ENCODE measurements around the gene CDH11.

CDH11 gene

DNA sequence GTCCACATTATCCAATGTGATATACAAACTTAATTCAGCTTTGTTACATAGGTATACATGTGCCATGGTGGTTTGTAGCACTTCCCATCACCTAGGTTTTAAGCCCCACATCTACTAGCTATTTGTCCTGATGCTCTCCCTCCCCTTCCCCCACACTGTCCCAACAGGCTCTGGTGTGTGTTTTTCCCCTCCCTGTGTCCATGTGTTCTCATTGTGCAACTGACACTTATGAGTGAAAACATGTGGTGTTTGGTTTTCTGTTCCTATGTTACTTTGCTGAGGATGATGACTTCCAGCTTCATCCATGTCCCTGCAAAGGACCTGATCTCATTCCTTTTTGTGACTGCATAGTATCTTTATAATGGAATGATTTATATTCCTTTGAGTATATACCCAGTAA lies 196.7 kb downstream of the CDH11 start:
- Histone ChIP-seq H3K36me3 (ENCODE audit: insufficient read depth, low read length) (no peaks in the 10 kb centered on the region), H3K4me3 (ENCODE audit: low read depth, low read length) (no peak overlapping the region), H2AFZ (ENCODE audit: low read length, unreplicated experiment) (no peak overlapping the region), H3K27ac (ENCODE audit: low read depth, low read length) (no peak overlapping the region), H3K4me1 (ENCODE audit: control insufficient read depth, insufficient read depth, low read length, unreplicated experiment) (no peaks in the 10 kb centered on the region), H3K79me2 (ENCODE audit: control insufficient read depth, insufficient read depth, low read length, unreplicated experiment) (no peaks in the 10 kb centered on the region), H3K27me3 (ENCODE audit: insufficient read depth, low read length) (peaks cover 6% of the 10 kb centered on the region; the same call in 1 of the 2 replicates)

- H3K27ac ChIP-seq (ENCODE audit: low read depth, low read length) = no peak overlapping the region
- no peak overlapping the region for H2AFZ ChIP-seq (ENCODE audit: low read length, unreplicated experiment)
- no peak overlapping the region for H3K4me3 ChIP-seq (ENCODE audit: low read depth, low read length)
- H3K27me3 ChIP-seq (ENCODE audit: insufficient read depth, low read length) = peaks cover 6% of the 10 kb centered on the region; the same call in 1 of the 2 replicates
- H3K36me3 ChIP-seq (ENCODE audit: insufficient read depth, low read length) = no peaks in the 10 kb centered on the region
- H3K79me2 ChIP-seq (ENCODE audit: control insufficient read depth, insufficient read depth, low read length, unreplicated experiment) = no peaks in the 10 kb centered on the region
- no peaks in the 10 kb centered on the region for H3K4me1 ChIP-seq (ENCODE audit: control insufficient read depth, insufficient read depth, low read length, unreplicated experiment)
These were observed 197.8 kb downstream of the CDH11 start for GRCh38 chr16:64924086-64924485.

DNA sequence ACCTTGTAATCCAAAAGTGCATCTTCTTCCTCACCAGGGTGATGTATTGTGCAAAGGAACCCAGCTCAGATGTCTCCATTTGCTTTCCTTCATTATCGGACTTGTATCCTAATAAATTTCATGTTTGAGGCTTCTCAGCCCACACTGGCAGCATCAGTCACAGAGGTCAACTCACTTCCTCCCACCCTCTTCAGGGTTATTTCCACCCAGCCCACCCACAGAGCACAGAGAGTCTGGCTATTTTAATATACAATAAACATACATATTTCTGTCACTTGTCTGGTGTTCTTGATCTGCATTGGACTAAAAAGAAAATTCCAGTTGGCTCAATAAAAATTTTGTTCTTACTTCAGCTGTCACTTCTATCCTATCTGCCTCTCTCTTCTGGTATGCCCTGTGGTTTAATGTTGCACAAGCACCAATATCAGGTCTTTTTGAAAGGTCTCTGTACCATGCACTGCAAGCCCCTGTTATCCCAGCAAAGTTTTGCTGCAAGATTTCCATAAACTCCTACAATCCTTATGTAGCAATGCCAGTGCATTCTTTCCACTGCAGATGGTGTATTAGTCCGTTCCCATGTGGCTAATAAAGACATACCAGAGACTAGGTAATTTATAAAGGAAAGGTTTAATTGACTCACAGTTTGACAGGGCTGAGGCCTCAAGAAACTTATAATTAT lies 201.8 kb downstream of the CDH11 start:
- Histone ChIP-seq H3K36me3 (ENCODE audit: insufficient read depth, low read length) (no peaks in the 10 kb centered on the region), H2AFZ (ENCODE audit: low read length, unreplicated experiment) (no peak overlapping the region), H3K27ac (ENCODE audit: low read depth, low read length) (no peak overlapping the region), H3K79me2 (ENCODE audit: control insufficient read depth, insufficient read depth, low read length, unreplicated experiment) (no peaks in the 10 kb centered on the region), H3K4me1 (ENCODE audit: control insufficient read depth, insufficient read depth, low read length, unreplicated experiment) (no peaks in the 10 kb centered on the region), H3K4me3 (ENCODE audit: low read depth, low read length) (no peak overlapping the region), H3K27me3 (ENCODE audit: insufficient read depth, low read length) (peaks cover 6% of the 10 kb centered on the region; the same call in 1 of the 2 replicates)

DNA sequence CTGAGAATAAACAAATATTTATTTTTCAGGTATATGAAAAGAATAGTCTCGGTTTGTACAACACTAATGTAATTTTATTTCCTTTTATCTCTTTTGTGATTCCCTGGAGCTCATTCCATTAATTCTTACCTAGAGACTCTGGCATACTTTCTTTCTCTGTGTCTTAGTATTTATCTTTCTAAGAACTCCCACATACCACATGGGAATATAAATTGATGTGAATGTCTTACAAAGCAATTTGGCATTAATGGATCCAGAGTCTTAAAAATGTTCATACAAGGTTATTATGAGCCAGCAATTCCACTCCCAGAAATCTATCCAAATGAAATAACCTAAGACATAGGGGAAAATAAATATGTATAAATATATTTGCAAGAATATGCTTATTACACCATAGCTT lies 202.7 kb downstream of the CDH11 start:
- no peak overlapping the region for H3K27ac ChIP-seq (ENCODE audit: low read depth, low read length)
- no peak overlapping the region for H3K4me3 ChIP-seq (ENCODE audit: low read depth, low read length)
- H3K4me1 ChIP-seq (ENCODE audit: control insufficient read depth, insufficient read depth, low read length, unreplicated experiment) = no peaks in the 10 kb centered on the region
- H3K27me3 ChIP-seq (ENCODE audit: insufficient read depth, low read length) = peaks cover 6% of the 10 kb centered on the region; the same call in 1 of the 2 replicates
- H3K79me2 ChIP-seq (ENCODE audit: control insufficient read depth, insufficient read depth, low read length, unreplicated experiment) = no peaks in the 10 kb centered on the region
- H2AFZ ChIP-seq (ENCODE audit: low read length, unreplicated experiment) = no peak overlapping the region
- H3K36me3 ChIP-seq (ENCODE audit: insufficient read depth, low read length) = no peaks in the 10 kb centered on the region

GRCh38 chr16:64916051-64916450 lies 205.8 kb downstream of the CDH11 start:
- no peaks in the 10 kb centered on the region for H3K4me1 ChIP-seq (ENCODE audit: control insufficient read depth, insufficient read depth, low read length, unreplicated experiment)
- H3K4me3 ChIP-seq (ENCODE audit: low read depth, low read length) = no peak overlapping the region
- no peak overlapping the region for H2AFZ ChIP-seq (ENCODE audit: low read length, unreplicated experiment)
- H3K36me3 ChIP-seq (ENCODE audit: insufficient read depth, low read length) = no peaks in the 10 kb centered on the region
- H3K27me3 ChIP-seq (ENCODE audit: insufficient read depth, low read length) = no peaks in the 10 kb centered on the region
- H3K27ac ChIP-seq (ENCODE audit: low read depth, low read length) = no peak overlapping the region
- no peaks in the 10 kb centered on the region for H3K79me2 ChIP-seq (ENCODE audit: control insufficient read depth, insufficient read depth, low read length, unreplicated experiment)

DNA sequence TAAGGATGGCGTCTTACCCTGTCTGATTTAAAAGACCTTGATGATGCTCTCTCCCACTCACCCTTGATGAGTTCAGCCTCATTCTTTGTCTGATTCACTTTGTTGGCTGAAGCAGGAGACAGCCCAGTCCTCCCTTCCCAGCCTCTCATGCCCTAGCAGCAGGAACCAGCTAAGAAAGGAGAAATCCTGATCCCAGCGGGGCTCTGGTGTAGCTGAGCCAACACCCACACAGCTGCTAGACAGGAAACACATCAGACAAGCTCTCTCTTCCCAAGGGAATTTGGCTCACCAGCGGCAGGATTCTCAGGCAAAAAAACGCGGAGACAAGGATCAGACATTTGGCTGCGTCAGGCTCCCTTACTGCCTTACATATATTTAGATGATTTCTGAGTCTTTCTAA lies 211.5 kb downstream of the CDH11 start:
- Histone ChIP-seq H3K4me1 (ENCODE audit: control insufficient read depth, insufficient read depth, low read length, unreplicated experiment) (peaks cover 11% of the 10 kb centered on the region), H3K79me2 (ENCODE audit: control insufficient read depth, insufficient read depth, low read length, unreplicated experiment) (no peaks in the 10 kb centered on the region), H3K27me3 (ENCODE audit: insufficient read depth, low read length) (no peaks in the 10 kb centered on the region), H3K4me3 (ENCODE audit: low read depth, low read length) (peak overlapping the region; percentile 6), H3K36me3 (ENCODE audit: insufficient read depth, low read length) (no peaks in the 10 kb centered on the region), H3K27ac (ENCODE audit: low read depth, low read length) (peak overlapping the region; percentile 61), H2AFZ (ENCODE audit: low read length, unreplicated experiment) (peak overlapping the region; percentile 94)

DNA sequence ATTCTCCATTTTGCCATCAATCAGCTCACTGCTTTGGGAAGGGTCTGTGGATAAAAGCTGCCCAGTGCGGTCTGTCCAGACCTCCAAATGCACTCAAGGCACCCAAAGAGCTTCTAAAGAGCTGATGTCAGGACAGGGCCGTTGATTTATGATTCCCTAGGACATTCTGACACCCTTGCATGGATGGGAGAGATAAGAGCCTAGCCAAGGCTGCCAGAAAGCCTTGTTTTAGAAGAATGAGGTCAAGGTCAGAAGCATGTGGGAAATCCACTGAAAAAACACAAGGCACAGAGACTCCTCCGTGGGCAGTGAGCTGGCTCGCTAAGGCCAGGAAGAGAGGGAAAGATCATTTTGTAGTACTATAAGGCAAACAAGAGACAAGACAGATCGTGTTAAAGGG lies 214.0 kb downstream of the CDH11 start:
- H2AFZ ChIP-seq (ENCODE audit: low read length, unreplicated experiment) = no peak overlapping the region
- H3K36me3 ChIP-seq (ENCODE audit: insufficient read depth, low read length) = no peaks in the 10 kb centered on the region
- H3K27ac ChIP-seq (ENCODE audit: low read depth, low read length) = no peak overlapping the region
- no peaks in the 10 kb centered on the region for H3K27me3 ChIP-seq (ENCODE audit: insufficient read depth, low read length)
- no peaks in the 10 kb centered on the region for H3K79me2 ChIP-seq (ENCODE audit: control insufficient read depth, insufficient read depth, low read length, unreplicated experiment)
- no peak overlapping the region for H3K4me3 ChIP-seq (ENCODE audit: low read depth, low read length)
- peaks cover 11% of the 10 kb centered on the region for H3K4me1 ChIP-seq (ENCODE audit: control insufficient read depth, insufficient read depth, low read length, unreplicated experiment)

GRCh38 chr16:64903770-64904169 lies 218.1 kb downstream of the CDH11 start:
- Histone ChIP-seq H3K36me3 (ENCODE audit: insufficient read depth, low read length) (no peaks in the 10 kb centered on the region), H3K4me3 (ENCODE audit: low read depth, low read length) (no peak overlapping the region), H3K27me3 (ENCODE audit: insufficient read depth, low read length) (no peaks in the 10 kb centered on the region), H2AFZ (ENCODE audit: low read length, unreplicated experiment) (no peak overlapping the region), H3K79me2 (ENCODE audit: control insufficient read depth, insufficient read depth, low read length, unreplicated experiment) (no peaks in the 10 kb centered on the region), H3K27ac (ENCODE audit: low read depth, low read length) (no peak overlapping the region), H3K4me1 (ENCODE audit: control insufficient read depth, insufficient read depth, low read length, unreplicated experiment) (no peaks in the 10 kb centered on the region)

DNA sequence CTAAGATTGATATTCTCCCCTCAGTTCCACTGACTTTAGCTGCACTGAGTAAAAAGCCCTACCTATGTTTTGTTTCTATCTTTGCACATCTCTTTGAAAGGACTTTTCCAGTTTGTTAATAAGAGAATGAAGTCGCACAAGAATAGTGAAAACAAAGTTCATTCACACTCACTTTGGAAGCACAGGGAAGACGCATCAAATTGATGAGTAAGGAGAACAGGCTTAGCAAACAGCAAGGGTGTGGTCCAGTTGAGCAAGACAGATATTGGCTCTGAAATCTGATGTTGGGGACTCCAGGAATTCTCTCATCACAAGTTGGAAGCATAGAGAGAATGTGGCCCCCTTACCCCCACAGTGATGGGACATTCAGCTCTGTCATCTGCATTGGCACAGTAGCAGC lies 221.3 kb downstream of the CDH11 start:
- H2AFZ ChIP-seq (ENCODE audit: low read length, unreplicated experiment) = no peak overlapping the region
- H3K27ac ChIP-seq (ENCODE audit: low read depth, low read length) = no peak overlapping the region
- no peak overlapping the region for H3K4me3 ChIP-seq (ENCODE audit: low read depth, low read length)
- no peaks in the 10 kb centered on the region for H3K36me3 ChIP-seq (ENCODE audit: insufficient read depth, low read length)
- no peaks in the 10 kb centered on the region for H3K27me3 ChIP-seq (ENCODE audit: insufficient read depth, low read length)
- no peaks in the 10 kb centered on the region for H3K79me2 ChIP-seq (ENCODE audit: control insufficient read depth, insufficient read depth, low read length, unreplicated experiment)
- no peaks in the 10 kb centered on the region for H3K4me1 ChIP-seq (ENCODE audit: control insufficient read depth, insufficient read depth, low read length, unreplicated experiment)

- no peaks in the 10 kb centered on the region for H3K36me3 ChIP-seq (ENCODE audit: insufficient read depth, low read length)
- no peak overlapping the region for H2AFZ ChIP-seq (ENCODE audit: low read length, unreplicated experiment)
- no peaks in the 10 kb centered on the region for H3K79me2 ChIP-seq (ENCODE audit: control insufficient read depth, insufficient read depth, low read length, unreplicated experiment)
- H3K27ac ChIP-seq (ENCODE audit: low read depth, low read length) = no peak overlapping the region
- no peaks in the 10 kb centered on the region for H3K27me3 ChIP-seq (ENCODE audit: insufficient read depth, low read length)
- no peaks in the 10 kb centered on the region for H3K4me1 ChIP-seq (ENCODE audit: control insufficient read depth, insufficient read depth, low read length, unreplicated experiment)
- H3K4me3 ChIP-seq (ENCODE audit: low read depth, low read length) = no peak overlapping the region
These were observed 221.8 kb downstream of the CDH11 start for GRCh38 chr16:64900019-64900418.

- H3K4me1 ChIP-seq (ENCODE audit: control insufficient read depth, insufficient read depth, low read length, unreplicated experiment) = peaks cover 2% of the 10 kb centered on the region
These were observed 223.7 kb downstream of the CDH11 start for GRCh38 chr16:64898159-64898558.

More at GRCh38 chr16:64898159-64898558, 223.7 kb downstream of the CDH11 start:
- H3K36me3 ChIP-seq (ENCODE audit: insufficient read depth, low read length) = no peaks in the 10 kb centered on the region
- no peaks in the 10 kb centered on the region for H3K27me3 ChIP-seq (ENCODE audit: insufficient read depth, low read length)
- H3K27ac ChIP-seq (ENCODE audit: low read depth, low read length) = no peak overlapping the region
- no peak overlapping the region for H3K4me3 ChIP-seq (ENCODE audit: low read depth, low read length)
- no peak overlapping the region for H2AFZ ChIP-seq (ENCODE audit: low read length, unreplicated experiment)
- no peaks in the 10 kb centered on the region for H3K79me2 ChIP-seq (ENCODE audit: control insufficient read depth, insufficient read depth, low read length, unreplicated experiment)
